Renal cortical epithelial cell (primary cell): Measurements from ENCODE around the gene RAB5IF. TPM values are rescaled to one million over a fixed set of nuclear protein-coding genes. Genes with fewer than 3 reads are reported as not detected.
"Not testable (repeated sequence)": the region's sequence is repeated elsewhere in the genome, so short reads cannot be mapped to it uniquely, and the experiment has no call there.

ENCODE experiments used
- DNase-seq: peaks from one replicate; pipeline ENCODE4 v3.0.0-alpha.2; 2011; ENCODE audit warnings: low read depth
- total RNA-seq: library from RNA; depleted of rRNA; stranded (reverse); fragments of >200 nt; gene quantifications from 2 replicates; pipeline ENCODE4 v1.2.3, GENCODE V29; 2014

Gene RAB5IF
- total RNA-seq, 1 donor from 2014 or later, result 97.6 TPM

DNA sequence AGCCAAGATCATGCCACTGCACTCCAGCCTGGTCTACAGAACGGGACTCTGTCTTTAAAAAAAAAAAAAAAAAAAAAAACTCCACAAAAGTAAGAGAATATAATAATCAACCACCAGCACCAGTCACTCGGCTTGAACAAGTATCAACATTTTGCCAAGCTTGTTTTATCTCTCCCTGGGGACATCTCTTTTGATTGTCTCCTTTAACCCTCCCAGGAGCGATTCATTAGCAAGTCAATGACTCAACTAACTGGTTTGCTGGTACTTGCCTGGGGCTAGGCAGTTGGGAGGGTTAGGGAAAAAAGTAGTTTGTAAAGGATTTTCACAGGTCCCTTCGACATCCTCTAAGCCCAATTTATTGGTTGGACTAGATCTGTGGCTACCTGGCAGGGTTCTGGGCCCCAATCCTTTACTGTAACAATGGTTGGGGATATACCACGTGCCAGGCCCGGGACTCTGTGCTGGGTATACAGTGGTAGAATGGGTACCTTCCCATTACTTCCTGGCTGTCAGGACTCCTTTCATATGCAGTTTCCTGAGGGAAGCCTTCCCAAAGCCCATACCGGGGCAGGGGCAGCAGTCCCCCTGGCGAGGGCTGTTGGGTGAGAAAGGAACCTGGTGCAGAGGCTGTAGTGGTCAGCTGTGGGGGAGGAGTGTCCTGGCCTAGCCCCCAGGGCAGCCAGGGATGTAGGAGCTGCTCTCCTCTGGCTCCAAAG, 20.0 kb upstream of the RAB5IF start:
- DNase-seq, result peak; percentile 67

- DNase-seq, result no peak
Measured at GRCh38 chr20:36587388-36588070, 18.1 kb upstream of the RAB5IF start.

DNA sequence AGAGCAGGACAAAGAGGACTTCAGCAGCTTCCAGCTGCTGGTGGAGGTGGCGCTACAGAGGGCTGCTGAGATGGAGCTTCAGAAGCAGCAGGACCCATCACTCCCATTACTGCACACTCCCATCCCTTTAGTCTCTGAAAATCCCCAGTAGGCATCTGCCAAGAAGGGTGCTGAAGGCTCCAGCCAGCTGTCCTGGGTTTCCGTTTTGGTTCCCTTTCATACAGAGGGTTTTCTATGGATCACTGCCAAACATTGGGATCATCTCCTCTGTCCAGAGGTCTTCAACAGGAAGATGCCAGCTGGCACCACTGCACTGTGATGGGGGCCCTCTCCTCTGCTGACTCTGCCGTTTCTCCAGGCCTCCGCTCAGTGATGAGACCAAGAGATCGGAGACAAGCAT, 14.3 kb upstream of the RAB5IF start:
- no peak for DNase-seq

DNA sequence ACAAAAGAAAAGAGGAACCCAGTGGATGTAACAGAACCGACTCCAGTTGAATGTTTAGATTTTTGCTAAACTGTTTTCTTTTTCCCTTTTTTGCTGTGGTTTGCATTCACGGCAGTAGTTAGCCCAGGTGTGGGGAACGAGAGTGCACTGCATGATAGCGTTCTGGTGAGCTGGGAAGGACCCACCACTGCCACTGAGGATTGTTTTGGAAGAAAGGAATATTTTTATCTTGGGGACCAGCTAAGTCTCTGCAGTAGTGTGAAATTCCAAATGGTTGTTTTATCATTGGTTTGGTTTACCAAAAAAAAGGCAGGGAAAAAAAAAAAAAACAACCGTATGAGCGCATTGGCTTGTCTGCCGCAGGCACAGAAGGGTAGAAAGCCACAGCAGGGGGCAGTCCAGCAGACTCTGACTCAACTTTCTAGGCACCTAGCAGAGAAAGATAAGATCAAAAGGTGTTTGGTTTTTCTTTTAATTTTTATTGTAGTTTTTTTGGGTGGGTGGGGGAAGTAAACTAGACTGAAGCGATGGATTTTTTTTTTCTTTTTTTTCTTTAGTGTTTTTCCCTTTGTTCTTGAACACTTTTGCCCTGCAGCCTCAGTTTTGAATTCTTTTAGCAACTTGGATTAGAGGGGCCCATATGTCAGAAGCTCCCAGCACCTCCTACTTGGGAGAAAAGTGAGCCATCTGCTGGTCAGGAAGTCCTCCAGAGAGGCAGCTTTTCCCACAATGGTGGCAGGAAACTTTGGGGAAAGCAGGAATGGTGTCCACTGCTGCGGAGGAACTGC, 13.5 kb upstream of the RAB5IF start:
- DNase-seq, result peak; percentile 43

DNA sequence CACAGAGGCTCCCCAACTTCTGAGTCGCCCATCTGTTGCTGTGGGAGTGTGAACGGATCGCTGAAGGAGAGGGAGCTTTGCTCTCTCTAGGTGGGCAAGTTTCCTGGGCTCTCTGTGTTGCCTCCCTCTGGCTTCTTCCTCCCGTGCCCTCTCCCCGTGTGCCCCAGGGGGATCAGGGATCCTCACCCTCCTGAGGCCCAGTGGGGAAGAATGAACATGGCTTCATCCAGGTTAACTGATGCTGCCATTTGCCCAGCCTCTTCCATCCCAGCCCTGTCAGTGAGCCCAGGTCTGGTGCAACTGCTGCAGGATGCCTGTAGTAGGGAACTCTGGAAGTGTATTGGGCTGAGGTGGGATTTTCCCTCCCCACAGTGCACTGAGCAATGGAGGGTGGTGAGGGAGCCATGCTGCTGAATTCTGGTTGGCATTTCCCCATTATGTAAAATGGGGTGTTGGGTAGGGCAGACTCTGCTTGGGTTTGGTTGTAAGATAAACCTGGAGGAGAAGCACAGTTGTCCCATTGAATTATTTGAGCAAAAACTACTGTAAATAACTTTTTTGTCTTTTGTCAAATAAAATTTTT, 12.1 kb upstream of the RAB5IF start:
- no peak for DNase-seq

GRCh38 chr20:36599912-36600345, 5.7 kb upstream of the RAB5IF start:
- DNase-seq, result no peak

DNA sequence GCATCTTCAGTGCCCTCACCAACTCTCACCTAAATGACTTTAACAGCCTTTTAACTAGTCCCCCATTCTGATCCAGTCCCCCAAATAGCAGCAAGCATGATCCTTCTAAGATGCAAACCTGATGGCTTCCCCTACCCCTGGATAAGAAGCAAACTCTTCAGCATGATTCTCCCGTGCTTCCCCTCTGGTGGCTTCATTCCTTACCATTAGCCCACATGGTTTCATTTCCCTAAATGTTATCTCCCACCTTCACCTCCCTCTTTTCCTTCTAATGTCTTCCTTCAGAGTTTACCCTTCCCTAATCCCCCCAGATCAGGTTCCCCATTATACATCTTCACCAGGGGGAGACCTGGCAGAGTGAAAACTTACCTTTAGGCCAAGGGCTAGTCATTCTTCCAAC, 4.0 kb upstream of the RAB5IF start:
- DNase-seq, result no peak

DNA sequence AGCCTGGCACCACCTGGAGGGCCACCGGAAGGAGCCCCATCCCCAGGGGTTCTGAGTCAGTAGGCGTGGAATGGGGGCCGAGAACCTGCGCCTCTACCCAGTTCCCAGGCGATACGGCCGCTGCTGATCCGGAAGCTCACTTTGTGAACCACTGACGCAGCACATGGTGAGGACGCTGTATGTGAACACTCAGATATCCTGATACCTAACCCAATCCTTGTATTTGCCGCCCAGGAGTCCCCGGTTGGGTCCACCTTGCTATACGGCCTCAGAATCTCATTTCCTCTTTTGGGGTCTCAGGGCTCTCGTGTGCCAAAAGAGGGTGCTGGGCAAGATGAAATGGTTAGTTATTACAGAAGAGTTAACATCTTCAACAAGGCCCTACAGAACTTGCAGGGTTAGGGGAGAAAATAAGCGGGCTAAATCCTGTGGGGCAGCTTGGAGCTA, 604 bp upstream of the RAB5IF start:
- DNase-seq, result peak; percentile 27

DNA sequence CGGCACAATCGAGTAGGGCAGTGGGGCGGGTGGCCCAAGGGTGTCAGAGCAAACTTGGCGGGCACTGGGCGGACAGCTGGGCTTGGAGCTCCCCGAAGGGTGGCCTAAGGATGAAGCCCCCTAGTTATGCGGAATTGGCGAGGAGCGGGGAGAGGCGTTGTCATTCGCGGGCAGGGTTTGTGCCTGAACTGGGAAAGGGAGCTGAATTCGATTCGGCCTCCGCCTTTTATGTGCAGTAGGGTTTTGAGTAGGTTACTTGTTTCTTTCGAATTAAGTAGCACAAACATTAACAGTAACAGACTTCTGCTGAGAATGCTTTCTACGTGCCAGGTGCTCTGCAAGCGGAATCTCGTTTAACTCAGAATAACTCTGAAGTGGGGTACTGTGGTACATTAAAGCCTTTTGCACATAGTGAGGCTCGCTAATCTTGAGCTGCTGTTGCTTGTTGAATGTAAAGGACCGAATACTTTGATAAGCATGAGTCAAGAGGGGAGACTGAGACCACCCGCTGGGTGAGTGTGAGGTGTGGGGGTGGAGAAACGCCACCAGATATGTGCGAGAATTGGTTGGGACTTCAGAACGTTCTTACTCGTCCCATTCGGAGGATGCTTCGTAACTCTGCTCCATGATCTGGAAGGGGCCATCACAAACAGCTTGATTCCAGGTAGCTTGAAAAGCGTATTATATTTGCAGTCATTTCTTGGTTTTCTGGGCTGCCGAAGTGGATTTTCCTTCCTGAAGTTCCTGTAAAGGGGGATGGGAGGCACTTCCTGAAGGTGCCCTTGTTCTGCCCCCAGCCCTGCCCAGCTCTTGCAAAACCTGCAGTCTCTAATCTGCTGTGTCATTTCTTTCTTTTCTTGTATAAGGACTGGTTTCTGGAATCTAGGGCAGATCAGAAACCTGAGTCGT, 833 bp downstream of the RAB5IF start:
- DNase-seq, result peak; percentile 38

DNA sequence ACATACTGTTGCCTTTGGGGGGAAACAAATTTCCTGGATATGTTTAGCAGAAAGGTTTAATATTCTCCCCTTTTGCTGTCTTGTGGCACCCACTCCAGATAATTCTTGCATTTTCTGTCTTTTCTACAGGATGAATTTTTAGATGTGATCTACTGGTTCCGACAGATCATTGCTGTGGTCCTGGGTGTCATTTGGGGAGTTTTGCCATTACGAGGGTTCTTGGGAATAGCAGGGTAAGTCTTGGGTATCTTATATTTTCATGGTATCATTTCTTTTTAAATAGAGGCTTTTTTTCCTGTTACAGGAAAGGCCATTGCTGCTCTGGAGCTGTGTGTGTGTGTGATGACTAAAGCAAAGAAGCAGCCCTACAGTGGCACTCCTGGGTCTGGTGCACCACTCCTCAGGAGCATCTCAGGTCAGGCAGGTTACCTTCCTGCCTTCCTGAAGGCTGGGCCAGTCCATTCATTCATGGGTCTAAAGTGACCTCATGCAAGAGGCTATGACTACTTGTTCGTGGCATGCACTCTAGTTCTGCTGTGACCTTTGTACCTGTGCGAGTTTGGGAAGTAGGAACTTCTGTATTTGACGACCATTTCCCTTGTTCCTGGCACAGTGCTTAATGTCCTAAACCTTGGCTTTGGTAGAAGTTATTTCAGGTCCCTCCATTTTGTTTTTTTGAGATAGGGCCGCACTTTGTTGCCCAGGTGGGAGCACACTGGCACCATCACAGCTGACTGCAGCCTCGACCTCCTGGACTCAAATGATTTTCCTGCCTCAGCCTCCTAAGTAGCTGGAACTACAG, 2.2 kb downstream of the RAB5IF start:
- DNase-seq, result peak; percentile 68

GRCh38 chr20:36608388-36608728, 2.8 kb downstream of the RAB5IF start:
- DNase-seq, result not testable (repeated sequence)

GRCh38 chr20:36611625-36612024, 6.0 kb downstream of the RAB5IF start:
- DNase-seq, result no peak

- no peak for DNase-seq
Measured at GRCh38 chr20:36613974-36614373, 8.4 kb downstream of the RAB5IF start.

DNA sequence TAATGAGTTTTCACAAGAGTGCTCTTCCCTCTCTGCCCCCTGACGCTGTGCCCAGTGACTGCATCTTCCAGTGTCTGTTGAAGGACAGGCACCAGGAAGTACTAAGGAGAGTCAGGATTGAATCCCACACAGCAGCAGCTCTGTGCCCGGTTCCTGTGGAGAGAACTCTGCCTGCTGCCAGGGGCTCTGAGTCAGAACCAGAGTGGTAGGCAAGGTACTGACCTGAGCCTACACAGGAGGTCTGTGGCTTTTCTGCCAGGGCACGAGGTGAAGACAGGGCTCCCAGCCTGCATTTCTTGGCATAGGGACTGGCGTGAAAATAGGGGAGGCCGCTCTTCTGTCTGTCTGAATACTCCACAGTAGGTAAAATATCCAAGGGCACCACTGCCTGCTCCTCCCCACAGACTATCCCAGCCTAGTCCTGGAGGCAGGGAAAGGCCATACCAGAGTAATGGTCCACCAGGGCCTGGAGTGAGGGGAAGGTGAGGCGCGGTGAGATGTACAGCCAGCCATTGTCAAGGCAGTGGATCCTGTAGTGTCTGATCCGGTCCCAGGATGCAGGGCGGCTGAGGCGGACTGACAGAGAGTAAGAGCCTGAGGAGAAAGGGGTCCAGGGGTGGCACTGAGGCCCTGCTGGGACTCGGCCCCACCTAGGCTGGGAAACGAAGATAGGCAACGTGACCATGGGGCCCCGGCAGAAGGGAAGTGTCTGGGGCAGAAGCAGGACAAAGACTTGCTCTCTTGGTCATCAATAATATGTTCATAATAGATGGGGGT, 9.4 kb downstream of the RAB5IF start:
- peak; percentile 82 for DNase-seq

GRCh38 chr20:36620917-36621316, 15.3 kb downstream of the RAB5IF start:
- no peak for DNase-seq

- DNase-seq, result no peak
Measured at GRCh38 chr20:36623444-36623843, 17.9 kb downstream of the RAB5IF start.

- DNase-seq, result no peak
Measured at GRCh38 chr20:36624068-36624943, 18.7 kb downstream of the RAB5IF start.

DNA sequence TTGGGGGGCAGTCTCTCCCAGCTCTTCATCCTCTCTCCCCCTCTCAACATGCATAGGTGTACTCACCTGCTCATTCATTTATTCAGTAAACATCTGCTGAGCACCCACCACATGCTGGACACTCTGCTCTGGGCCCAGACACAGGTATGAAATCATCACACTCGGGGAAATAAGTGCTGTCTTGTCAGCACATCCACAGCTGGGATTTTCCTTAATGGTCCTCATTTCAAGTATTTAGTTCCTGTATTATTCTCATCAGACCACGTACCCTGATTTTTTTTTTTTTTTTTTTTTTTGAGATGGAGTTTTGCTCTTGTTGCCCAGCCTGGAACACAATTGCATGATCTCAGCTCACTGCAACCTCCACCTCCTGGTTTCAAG, 19.4 kb downstream of the RAB5IF start:
- no peak for DNase-seq

GRCh38 chr20:36628076-36628475, 22.5 kb downstream of the RAB5IF start:
- DNase-seq, result no peak
